C4-2B (cell line): ENCODE data around the gene UBL5.
A peak's percentile ranks its signal among the peaks of the same experiment; 100 is the strongest.

Experiments
- H3K27ac ChIP-seq: fragments of 450-650 bp; 2 replicates; pipeline ENCODE4 v1.5.1; 2017
- ZFX ChIP-seq: fragments of 450-650 bp; IDR thresholded peaks from 2 replicates; pipeline ENCODE4 v1.6.1; 2017
- TF ChIP-seq, protein P1 (sequence below): fragments of 450-650 bp; conservative IDR thresholded peaks from 2 replicates; pipeline ENCODE4 v1.5.1; 2017; ENCODE audit warnings: mild to moderate bottlenecking

The UBL5 gene

DNA sequence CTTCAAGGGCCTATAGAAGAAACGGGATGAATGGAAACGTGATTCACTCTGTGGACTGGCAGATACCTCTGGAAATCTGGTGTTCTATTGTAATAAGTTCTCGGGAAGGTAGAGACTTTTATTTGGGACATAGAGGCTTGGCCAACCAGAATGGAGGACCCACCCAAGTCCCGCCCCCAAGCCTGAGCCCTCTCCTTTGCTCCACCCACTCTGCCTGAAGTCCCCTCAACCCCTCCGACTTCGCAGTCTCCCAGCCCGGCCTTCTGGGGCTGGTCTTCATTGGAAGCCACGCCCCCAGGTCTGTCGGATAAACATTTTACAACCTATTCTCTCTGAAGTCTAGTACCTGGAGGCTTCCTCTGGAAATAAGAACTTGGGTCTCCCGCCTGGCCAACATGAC, 25.7 kb upstream of the UBL5 start:
- no peak for TF ChIP-seq ZFX
- TF ChIP-seq, protein P1, sequence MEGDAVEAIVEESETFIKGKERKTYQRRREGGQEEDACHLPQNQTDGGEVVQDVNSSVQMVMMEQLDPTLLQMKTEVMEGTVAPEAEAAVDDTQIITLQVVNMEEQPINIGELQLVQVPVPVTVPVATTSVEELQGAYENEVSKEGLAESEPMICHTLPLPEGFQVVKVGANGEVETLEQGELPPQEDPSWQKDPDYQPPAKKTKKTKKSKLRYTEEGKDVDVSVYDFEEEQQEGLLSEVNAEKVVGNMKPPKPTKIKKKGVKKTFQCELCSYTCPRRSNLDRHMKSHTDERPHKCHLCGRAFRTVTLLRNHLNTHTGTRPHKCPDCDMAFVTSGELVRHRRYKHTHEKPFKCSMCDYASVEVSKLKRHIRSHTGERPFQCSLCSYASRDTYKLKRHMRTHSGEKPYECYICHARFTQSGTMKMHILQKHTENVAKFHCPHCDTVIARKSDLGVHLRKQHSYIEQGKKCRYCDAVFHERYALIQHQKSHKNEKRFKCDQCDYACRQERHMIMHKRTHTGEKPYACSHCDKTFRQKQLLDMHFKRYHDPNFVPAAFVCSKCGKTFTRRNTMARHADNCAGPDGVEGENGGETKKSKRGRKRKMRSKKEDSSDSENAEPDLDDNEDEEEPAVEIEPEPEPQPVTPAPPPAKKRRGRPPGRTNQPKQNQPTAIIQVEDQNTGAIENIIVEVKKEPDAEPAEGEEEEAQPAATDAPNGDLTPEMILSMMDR, result no peak
- H3K27ac ChIP-seq, result no peak overlapping the region

DNA sequence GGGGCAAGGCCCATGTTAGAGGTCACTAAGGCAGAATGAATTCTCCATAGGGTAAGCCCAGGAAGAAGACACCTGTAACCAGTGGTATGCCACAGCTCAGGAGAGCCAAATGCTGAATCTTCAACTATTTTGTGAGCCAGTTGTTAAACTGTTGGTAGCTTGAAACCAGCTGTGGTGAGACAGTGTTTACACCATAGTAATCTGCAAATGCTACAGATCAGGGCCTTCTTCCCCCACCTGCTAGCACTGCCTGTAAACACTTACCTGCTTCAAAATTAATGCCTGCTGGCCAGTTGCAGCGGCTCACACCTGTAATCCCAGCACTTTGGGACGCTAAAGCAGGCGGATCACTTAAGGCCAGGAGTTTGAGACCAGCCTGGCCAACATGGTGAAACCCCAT, 20.9 kb upstream of the UBL5 start:
- H3K27ac ChIP-seq, result no peak overlapping the region
- TF ChIP-seq, protein P1, result no peak
- no peak for TF ChIP-seq ZFX

DNA sequence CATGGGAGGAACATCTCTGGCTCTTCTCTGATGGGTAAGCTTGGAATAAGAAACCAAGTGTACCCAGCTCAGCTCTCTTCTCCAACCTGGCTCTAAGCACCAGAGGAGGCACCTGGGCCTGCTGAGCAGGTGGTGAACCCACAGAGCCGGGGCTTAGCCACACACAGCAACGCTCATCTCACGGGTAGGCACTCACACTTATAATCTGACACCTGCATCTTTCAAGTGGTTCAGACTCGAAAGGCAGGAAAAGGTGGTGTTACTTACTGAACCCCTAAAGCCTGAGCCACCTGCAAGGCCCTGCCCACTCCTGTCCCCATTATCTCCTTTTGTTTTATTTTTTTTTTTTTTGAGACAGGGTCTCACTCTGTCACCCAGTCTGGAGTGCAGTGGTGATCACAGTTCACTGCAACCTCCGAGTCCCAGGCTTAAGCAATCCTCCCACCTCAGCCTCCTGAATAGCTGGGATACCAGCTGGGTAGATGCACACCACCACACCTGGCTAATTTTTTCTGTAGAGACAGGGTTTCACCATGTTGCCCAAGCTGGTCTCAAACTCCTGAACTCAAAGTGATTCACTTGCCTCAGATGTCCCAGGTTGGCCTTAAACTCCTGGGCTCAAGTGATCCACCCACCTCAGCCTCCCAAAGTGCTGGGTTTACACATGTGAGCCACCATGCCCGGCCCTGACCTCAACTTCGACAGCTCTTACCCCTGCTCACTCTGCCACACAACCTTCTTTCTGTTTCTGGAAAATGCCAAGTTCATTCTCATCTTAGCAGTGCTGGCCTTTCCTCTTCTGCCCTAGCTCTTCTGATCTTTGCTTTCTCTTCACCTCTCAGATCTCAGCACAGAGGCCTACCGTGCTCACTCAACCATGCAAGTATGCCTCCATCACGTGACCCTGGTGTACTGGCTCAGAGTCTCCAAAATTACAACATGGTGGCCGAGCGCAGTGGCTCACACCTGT, 18.6 kb upstream of the UBL5 start:
- H3K27ac ChIP-seq, result no peak overlapping the region
- TF ChIP-seq, protein P1, result no peak
- no peak for TF ChIP-seq ZFX

DNA sequence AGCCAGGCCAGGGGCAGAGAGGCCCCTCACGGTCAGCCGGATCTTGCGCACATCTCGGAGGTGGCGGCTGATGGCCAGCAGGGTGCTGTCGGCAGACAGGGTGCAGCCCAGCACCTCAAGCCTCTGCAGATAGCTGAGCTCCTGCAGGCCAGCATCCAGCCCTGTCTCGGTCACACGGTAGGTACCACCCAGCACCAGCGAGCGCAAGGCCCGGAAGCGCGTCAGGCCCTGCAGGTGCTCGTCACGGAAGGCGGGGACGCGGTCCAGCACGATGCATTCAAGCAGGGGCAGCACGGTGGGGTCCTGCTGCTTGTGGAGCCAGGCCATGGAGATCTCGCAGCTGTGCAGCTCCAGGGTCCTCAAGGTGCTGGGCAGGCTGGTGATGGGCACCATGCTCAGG, 16.6 kb upstream of the UBL5 start:
- TF ChIP-seq, protein P1, result no peak
- no peak for TF ChIP-seq ZFX

DNA sequence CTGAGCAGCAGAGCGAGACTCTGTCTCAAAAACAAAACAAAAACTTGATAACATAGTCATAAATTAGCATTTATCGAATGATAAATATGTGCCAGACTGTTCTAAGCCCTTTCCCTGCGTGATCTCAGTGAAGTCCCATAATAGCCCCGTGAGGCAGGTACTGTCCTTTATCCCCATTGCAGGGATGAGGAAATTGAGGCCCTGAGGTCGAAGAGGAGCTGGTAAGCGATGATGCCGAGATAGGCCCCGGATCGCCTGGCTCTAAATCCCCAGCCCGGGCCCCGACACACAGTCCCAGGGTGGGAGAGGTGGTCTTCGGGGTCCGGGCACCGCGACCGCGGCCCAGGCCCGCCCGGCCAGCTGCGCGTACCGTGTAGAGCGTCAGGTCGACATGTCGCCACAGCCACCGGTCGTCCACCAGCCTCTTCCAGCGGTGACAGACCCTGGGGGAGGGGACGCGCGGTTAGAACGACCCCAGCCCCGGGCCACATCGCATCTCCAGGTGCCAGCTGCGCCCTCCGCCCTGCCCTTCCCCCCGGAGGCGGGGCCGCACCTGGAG, 9.5 kb upstream of the UBL5 start:
- peak overlapping the region; percentile 95 for H3K27ac ChIP-seq
- TF ChIP-seq, protein P1, result no peak
- TF ChIP-seq ZFX, result peak; percentile 55; the same call in 1 of the 2 replicates

More for the DNA sequence above, 16.6 kb upstream of the UBL5 start:
- H3K27ac ChIP-seq, result no peak overlapping the region

DNA sequence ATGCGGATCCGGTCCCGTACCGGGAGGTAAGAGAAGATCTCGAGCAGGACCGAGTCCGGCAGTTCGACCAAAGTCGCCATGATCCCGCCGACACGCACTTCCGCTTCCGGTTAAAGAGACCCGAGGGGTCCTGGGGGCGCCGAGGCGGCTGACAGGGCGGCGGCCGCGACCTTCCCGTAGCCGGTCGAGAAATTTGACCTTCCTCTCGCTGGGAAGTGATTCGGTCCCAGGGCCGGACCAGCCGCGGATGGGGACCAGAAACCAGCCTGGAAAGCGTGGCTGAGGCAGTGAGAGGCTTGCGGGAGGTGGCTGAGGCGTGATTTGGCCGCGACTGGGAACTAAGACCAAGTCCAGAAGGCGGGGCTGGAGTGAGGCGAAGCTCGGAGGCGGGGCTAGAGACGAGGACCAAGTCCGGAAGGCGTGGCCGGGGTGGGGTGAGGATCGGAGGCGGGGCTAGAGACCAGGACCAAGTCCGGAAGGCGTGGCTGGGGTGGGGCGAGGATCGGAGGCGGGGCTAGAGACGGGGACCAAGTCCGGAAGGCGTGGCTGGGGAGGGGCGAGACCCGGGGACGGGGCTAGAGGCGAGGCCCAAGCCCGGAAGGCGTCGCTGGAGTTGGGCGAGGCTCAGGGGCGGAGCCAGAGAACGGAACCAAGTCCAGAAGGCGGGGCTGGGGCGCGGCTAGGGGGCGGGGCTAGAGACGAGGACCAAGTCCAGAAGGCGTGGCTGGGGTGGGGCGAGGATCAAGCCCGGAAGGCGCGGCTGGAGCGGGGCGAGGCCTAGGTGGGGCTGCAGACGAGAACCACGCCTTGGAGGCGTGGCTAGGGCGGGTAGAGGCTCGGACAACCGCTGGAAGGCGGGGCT, 8.8 kb upstream of the UBL5 start, which contains the start of gene FBXL12:
Gene FBXL12 (minus strand): TSS at position 346 of the 862 bp plus-strand sequence. CDS start 266 bp downstream, at position 80.
- peak within 1 kb of the TSS; percentile 95 for H3K27ac ChIP-seq
- 0 out of 2 replicates have a peak, but pooled peaks have one; percentile 20 for TF ChIP-seq ZFX
- TF ChIP-seq, protein P1, result no peak
